G401 (cell line): ENCODE results near the gene PUSL1. TPM values are rescaled to one million over a fixed set of nuclear protein-coding genes. Genes with fewer than 3 reads are reported as not detected.
"Not testable (repeated sequence)": the region's sequence is repeated elsewhere in the genome, so short reads cannot be mapped to it uniquely, and the experiment has no call there.

Source experiments
- DNase-seq: peaks from one replicate; pipeline ENCODE4 v3.0.0-alpha.2; 2015; ENCODE audit warnings: low spot score
- in situ Hi-C: cut with HindIII; loops from 2 replicates; pipeline ENCODE4 v1.10.0; 2016; ENCODE audit warnings: low sequenced_read_pairs, mixed read lengths
- total RNA-seq: library from RNA; depleted of rRNA; stranded (reverse); fragments of >200 nt; shearing (Covaris generic); gene quantifications from 2 replicates; pipeline ENCODE4 v1.2.3, GENCODE V29; 2014

PUSL1 gene
- total RNA-seq, 1 experiment from 2014 or later = 66.7 TPM

DNA sequence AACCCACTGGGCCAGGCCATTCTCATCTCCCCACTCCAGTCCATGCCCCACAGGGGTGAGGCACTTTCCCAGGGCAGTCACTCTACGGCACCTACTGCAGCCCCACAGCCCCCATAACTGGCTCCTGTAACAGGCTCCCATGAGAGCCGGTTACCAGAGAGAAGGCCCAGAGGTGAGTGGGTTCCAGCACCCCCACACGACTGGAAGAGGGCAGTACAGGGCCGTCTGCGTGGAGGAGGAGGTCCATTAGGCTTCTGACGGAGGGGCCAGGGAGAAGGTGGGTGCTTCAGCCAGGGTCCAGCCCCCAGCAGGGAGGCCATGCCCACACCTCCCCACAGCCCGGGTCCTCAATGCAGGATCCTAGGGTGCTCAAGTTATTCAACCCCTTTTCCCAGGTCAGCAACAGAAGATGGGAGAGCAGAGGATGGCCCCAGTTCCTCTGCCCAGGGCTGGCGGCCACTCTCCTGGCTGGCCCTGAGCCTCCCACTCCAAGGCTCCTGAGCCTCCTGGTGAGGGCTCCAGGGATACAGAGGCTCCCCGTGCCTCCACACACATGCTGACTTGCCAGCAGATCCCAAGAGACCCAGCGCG, 2.2 kb upstream of the PUSL1 start:
- DNase-seq = peak; percentile 33
- in situ Hi-C loops = no loop called here

DNA sequence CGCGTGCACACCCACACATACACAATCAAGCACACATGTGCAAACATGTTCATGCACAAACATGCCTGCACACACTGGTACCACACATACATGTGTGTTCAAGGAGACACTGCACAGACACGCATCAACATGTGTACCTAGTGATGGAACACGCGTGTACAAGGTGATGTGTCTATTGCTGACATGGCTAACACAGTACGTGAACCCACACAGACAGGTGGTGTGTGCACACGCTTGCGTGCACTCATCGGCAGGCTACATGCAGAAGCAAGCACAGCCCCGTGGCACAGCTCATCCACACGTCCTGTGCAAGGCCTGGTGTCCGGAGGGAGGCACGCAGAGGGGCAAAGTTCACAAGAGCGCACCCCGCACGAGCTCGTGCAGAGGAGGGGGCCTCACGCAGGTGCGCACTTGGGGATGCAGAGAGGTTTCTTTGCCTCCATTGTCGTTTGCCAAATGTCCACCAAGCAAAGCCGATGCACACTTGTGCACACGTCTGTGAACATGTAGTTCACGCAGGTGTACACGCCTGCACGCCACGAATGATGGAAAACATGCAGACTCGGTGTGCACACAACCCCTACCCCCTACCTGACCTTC, 1.6 kb upstream of the PUSL1 start:
- DNase-seq = peak; percentile 34
- in situ Hi-C loops = no loop called here

DNA sequence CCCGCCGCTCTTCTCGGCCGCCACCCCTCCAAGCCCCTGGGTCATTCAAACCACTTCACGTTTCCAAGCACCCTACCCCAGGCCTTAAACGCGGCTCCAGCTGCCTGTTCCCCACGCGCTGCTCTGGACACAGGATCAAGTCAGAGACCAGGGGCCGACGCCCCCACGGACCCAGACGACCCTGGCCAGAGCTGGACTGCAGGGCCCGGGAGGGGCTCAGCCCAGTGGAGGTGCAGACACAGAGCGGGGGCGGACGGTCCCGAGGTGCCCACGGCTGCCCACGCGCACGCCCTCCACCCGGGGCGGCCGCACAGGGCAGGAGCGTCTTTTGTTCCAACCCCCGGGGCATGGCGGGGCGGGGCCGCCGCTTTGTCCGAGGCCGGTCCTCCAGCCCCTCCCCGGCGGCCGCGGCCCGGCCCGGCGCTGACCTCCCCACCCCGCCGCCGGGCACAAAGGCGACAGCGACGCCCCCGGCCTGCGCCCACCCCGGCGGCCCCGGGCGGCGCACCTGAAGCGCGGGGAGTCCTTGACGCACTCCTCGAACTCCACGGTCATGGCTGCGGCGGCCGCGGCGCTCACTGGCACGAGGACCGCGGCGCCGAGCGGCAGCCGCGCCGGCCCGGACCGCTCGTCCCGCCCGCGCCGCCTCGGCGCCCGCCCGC, 1.0 kb upstream of the PUSL1 start:
- in situ Hi-C loops = no loop called here
- no peak for DNase-seq

DNA sequence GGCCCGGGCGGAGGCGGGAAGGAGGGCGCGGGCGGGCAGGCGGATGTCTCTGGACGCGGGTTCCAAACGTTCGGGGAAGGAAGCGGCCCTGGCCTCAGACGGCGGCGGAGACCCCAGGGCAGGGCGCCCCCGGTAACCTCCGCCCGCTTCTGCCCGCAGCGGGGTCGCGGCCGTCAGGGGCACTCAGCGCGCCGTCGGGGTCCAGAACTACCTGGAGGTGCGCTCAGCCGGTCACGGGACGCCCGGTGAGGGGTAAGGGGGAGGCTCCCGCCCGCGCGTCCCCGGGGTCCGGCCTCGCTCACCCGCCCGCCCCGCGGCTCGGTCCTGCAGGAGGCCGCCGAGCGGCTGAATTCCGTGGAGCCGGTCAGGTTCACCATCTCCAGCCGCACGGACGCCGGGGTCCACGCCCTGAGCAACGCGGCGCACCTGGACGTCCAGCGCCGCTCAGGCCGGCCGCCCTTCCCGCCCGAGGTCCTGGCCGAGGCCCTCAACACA, 406 bp downstream of the PUSL1 start:
- no peak for DNase-seq
- in situ Hi-C loops = no loop called here

DNA sequence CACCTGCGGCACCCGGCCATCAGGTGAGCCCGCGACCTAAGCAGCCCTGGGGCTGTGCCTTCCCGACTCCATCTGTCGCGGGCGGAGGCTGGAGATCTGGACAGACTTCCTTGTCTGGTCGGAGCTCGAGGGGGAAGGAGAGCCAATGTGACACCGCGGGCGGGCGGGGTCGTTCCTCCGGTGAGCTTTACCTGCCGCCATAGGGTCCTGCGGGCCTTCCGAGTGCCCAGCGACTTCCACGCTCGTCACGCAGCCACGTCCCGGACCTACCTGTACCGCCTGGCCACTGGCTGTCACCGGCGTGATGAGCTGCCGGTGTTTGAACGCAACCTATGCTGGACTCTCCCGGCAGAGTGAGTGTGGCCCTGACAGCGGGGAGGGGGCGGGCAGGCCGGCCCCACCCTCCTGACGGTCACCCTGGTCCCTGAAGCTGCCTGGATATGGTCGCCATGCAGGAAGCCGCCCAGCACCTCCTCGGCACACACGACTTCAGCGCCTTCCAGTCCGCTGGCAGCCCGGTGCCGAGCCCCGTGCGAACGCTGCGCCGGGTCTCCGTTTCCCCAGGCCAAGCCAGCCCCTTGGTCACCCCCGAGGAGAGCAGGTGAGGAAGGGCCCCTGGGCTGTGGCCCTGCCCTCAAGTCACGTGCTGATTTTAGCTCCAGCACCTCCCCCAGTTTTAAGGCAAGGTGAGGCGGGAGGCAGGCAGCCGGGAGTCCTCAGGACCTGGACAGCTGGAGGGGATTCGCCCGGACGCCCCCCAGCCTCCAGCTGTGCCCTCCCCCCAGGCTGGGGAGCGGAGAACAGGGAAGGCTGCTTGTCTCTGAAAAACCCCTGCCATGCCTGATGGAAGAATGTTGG, 1.1 kb downstream of the PUSL1 start:
- in situ Hi-C loops = no loop called here
- peak; percentile 48 for DNase-seq

DNA sequence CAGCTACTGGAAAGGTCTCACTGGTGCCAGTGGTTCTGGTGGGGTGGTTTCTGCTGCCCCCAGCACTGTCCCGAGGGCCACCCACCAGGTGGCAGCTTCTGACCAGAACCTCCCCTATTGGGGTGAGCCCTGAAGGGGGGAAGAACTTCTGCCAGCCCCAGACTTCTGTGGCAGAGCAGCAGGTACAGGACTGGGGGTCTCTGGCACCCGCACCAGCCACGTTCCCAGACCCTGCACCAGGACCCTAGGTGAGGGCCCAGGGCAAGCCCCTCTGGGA, 1.6 kb downstream of the PUSL1 start:
- DNase-seq = no peak
- in situ Hi-C loops = no loop called here

DNA sequence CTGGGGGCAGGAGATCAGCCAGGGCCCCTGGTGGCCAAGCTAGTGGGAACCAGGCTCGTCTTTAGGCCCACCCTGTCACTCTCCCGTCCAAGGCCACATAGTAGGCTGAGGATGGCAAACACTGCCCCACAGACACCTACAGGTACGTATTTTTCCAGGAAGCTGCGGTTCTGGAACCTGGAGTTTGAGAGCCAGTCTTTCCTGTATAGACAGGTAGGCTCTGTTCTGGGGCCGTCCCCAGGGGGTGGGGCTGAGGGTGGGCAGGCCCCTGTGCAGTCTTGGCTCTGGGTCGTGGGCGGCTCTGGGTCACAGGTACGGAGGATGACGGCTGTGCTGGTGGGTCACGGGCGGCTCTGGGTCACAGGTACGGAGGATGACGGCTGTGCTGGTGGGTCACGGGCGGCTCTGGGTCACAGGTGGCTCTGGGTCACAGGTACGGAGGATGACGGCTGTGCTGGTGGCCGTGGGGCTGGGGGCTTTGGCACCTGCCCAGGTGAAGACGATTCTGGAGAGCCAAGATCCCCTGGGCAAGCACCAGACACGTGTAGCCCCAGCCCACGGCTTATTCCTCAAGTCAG, 2.2 kb downstream of the PUSL1 start:
- no peak for DNase-seq
- in situ Hi-C loops = no loop called here

DNA sequence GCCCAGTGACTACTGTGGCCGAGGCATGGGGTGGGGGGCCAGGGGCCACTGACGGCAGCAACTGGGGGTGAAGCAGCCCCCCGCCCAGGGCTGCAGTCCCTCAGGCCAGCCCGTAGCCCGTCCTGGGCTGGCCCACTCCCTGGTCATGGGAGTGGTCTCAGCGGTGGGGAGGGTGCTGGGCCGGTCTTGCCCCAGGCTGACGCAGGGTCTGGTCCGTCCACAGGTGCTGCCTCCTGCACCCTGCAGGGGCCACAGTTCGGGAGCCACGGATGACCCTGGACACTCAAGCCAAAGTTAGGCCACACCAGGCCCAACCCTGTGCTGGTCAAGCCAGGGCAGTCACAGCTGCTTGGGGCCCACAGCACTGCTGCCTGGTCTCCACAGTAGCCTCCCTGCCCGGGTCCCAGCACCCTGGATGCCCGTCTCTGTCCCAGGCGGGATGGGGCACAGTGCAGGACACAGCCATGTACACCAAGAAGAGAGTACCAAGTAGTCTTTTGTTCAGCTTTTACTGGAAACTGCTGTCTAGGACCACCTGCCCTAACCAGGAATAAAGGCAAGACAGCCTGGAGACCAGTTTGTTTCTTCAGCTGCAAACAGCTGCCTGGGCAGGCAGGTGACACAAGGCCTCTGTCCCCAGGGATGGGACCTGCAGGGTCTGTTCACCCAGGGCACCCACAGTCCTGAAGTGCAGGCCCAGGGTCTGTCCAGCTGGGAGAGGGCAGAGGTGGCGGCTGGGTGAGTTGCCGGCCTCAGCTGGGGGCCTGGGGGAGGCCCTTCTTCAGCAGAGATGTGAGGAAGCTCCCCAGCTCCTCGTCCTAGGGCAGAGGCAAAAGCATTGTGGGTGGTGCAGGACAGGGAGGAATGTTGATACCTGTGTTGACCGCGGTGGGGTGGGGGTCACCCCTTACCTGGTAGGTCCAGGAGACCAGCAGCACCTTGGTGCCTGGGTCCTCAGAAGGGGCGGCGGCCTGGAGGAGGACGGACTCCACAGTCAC, 3.0 kb downstream of the PUSL1 start:
- in situ Hi-C loops = no loop called here
- no peak for DNase-seq

DNA sequence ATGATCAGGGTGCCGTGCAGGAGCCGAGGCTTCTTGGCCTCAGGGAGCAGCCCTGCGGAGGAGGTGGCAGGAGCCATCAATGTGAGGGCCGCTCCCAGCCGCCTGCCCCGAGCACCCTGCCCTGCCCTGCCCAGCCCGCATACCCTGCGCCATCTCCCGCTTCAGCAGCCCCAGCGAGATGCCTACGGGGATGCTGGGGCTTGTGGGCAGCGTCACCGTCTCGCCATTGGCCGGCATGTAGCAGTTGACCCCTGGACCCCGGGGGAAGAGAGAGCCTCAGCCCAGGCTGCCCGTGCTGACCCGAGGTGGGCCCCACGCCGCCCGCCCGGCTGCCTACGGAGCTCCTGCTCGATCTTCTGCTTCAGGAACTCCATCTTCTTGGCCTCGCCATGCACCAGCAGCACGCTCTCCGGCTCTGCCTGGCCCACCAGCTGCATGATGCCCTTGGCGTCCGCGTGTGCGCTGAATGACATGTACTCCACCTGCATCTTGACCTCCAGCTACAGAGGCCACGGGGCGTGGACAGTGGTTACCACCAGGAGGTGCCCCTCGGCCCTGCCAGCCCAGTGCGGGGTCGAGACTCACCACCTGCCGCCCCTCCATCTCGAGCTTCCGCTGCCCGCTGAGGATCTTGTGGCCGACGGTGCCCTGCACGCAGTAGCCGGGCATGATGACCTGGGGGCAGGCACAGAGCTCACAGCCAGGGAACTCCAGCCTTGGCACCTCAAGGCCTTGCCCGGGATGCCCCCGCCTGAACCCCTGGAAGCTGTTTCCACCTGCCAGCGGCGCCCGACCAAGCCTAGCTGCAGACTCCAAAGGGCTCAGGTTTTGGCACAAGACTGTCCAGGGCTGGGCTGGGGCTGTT, 4.3 kb downstream of the PUSL1 start:
- in situ Hi-C loops = no loop called here
- DNase-seq = no peak

DNA sequence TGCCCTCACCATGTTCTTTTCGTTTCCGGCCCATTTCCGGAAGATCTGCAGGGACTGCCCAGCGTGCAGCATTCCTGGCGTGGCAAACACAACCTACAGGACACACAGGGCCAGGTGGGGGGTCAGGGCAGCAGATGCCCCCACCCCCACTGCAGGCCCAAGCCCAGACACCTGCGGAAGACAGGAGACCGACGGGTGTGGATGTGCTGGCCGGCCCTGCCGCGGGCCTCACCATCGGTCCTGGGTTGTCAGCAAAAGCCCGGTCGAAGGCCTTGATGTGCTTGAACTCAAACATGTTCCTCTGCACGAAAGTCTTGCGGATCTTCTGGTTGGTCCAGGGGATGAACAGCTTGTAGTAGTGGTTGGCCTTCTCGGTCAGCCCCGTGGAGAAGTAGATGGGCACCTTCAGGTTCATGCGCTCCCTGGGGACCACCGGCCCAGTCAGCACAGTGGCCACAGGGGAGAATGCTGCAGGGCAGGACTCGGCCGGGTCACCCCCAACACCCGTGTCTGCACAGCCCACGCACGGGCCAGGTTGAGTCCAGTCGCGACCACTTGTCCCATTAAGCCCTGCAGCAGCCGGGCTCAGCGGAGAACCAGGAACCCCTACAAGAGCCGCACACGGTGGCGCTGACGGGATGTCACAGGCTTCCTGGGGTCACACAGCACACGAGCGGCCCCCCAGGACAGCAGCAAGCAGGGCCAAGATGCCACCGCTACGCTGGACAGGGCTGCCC, 5.3 kb downstream of the PUSL1 start:
- in situ Hi-C loops = no loop called here
- DNase-seq = no peak

DNA sequence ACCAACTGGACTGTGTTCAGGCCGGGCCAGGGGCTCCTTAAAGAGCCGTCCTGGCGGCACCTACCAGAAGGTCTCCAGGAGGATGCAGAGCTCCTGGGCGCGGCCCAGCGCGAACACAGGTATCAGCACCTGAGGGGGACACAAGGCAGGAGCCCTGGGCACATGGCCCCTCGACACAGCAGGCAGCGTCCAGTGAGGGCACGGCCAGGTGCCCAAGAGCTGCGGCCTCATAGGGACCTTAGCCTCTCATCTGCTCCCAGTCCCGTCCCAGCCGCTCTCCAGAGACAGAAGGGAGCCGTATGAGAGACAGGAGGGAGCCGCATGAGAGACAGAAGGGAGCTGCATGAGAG, 5.8 kb downstream of the PUSL1 start:
- in situ Hi-C loops = no loop called here
- DNase-seq = no peak

DNA sequence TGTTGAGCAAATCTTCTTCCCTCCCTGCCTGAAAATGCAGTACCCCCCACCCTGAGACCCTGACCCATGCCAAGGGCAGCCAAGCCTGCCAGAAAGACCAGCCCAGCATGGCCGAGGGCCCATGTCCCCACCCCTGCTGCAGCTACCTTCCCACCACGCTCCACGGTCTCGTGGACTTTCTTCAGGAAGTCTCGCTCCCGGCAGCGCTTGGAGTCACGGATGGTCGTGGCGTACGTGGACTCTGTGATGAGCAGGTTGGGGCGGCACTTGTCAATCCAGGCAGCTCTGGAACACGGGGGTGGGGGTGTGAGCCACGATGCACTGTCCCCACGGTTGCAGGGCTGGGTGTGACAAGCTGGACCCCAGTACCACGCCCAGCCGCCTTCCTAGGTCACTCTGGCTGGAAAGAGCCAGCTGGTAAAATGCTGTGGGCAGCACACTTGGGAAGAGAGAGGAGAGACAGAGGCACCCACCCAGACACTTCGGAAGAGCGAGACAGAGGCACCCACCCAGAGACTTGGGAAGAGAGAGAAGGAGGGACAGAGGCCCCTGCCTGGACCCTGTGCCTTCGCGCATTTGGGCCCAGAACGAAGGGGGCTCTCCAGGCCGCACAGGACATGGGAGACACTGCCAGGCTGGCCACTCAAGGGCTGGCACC, 6.4 kb downstream of the PUSL1 start:
- DNase-seq = no peak
- in situ Hi-C loops = no loop called here

DNA sequence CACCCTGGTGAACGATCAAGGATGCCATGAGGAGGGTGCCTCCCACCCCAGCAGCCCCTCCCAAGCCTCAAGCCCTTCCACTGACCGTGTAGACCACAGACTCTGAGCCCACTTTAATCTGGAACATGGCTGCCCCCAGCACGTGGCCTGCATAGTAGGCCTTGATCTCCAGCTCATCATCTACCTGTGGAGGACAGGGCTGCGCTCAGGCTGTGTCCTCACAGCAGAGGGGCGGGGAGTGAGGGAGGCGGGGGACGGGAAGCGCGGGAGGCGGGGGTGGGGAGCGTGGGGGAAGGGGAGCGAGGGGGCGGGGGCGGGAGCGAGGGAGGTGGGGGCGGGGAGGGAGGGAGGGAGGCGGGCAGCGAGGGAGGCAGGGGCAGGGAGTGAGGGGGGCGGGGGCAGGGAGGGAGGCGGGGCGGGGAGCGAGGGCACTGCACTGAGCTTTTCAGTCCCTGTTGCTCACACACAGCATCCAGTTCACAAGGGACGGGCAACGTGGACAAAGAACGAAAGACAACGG, 7.1 kb downstream of the PUSL1 start:
- DNase-seq = no peak
- in situ Hi-C loops = no loop called here

DNA sequence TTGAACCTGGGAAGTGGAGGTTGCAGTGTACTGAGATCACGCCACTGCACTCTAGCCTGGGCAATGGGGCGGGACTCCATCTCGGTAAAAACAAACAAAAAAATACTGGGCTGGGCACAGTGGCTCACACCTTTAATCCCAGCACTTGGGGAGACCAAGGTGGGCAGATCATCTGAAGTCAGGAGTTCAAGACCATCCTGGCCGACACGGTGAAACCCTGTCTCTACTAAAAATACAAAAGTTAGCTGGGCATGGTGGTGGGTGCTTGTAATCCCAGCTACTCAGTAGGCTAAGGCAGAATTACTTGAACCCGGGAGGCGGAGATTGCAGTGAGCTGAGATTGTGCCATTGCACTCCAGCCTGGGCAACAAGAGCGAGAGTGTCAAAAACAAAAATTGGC, 7.8 kb downstream of the PUSL1 start:
- DNase-seq, in situ Hi-C loops: not testable (repeated sequence)

DNA sequence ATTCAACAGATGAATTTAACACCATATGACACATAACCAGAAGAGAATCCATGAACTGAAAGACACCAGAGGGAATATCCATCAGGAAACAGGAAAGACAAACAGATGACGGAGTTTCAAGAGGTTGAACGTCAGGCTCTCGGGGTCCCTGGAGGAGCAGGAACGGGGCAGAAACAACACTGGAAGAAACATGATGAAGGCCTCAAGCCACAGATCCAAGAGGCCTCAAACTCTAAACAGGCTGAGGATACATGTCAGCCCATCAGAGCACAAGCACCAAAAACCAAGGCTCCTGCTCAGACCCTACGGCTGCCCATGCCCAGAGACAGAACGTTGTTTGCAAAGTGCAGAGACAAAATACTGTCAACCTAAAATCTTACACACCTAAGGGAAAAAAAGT, 9.0 kb downstream of the PUSL1 start:
- DNase-seq = no peak
- in situ Hi-C loops = no loop called here

DNA sequence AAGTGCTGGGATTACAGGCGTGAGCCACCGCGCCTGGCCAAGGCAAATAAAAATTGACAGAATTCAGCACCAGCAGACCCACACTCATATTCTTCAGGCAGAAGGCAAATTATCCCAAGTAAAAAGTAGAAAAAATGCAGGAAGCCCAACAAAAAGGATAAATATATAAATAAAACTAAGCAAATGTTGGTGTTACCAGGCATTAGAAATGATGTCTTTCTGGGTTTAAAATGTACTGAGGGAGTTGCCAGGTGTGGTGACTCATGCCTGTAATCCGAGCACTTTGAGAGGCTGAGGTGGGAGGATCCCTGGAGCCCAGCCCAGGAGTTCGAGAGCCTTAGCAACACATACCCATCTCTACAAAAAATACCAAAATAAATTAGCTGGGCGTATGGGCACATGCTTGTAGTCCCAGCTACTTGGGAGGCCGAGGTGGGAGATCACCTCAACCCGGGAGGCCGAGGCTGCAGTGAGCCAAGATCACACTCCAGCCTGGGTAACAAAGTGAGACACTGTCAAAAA, 9.8 kb downstream of the PUSL1 start:
- DNase-seq = peak; percentile 50
- in situ Hi-C loops = no loop called here
